MCF 10A (cell line): ENCODE measurements around the gene CCSER2. TPM values are rescaled to one million over a fixed set of nuclear protein-coding genes. Genes with fewer than 3 reads are reported as not detected.
"Not testable (repeated sequence)": the region's sequence is repeated elsewhere in the genome, so short reads cannot be mapped to it uniquely, and the experiment has no call there.

Source experiments
- Bru-seq: library from RNA; stranded (reverse); fragments of 400-500 nt; gene quantifications from one replicate; lab custom pipeline; 2021; lab: Mats Ljungman, UMichigan
- BruChase-seq, 2 experiments: library from RNA; stranded (reverse); fragments of 400-500 nt; gene quantifications; one replicate each; lab custom pipeline; 2021; lab: Mats Ljungman, UMichigan
- BruUV-seq: library from RNA; stranded (reverse); fragments of 400-500 nt; replicated peaks from 2 replicates; lab custom pipeline; 2021; lab: Mats Ljungman, UMichigan
- CTCF ChIA-PET: fragments of 300-600 bp; sonication (Branson Sonifier 250); formaldehyde crosslinking; extraction: SDS; loops from one replicate; lab custom pipeline; 2021; ENCODE audit warnings: antibody characterized with exemption, inconsistent platforms; lab: Yijun Ruan, JAX
- POLR2A ChIA-PET: fragments of 300-600, 350-650 bp; sonication (Branson Sonifier 250); formaldehyde crosslinking; extraction: SDS; loops from one replicate; lab custom pipeline; 2020; ENCODE audit warnings: antibody characterized with exemption, inconsistent platforms; lab: Yijun Ruan, JAX
- DNase-seq: peaks from one replicate; pipeline ENCODE4 v3.0.0-alpha.2; 2018; ENCODE audit not compliant: unreplicated experiment
- H3K27ac Mint-ChIP-seq: one replicate; pipeline ENCODE4 v1.8.0; 2022; ENCODE audit warnings: mild to moderate bottlenecking, low read depth, mixed read lengths; ENCODE audit not compliant: unreplicated experiment
- H3K27me3 Mint-ChIP-seq: one replicate; pipeline ENCODE4 v1.8.0; 2022; ENCODE audit warnings: mixed read lengths; ENCODE audit not compliant: insufficient read depth, unreplicated experiment
- H3K36me3 Mint-ChIP-seq: one replicate; pipeline ENCODE4 v1.8.0; 2022; ENCODE audit warnings: mild to moderate bottlenecking, moderate library complexity, mixed read lengths; ENCODE audit not compliant: insufficient read depth, unreplicated experiment
- H3K4me1 Mint-ChIP-seq: one replicate; pipeline ENCODE4 v1.8.0; 2022; ENCODE audit warnings: mixed read lengths; ENCODE audit not compliant: insufficient read depth, unreplicated experiment
- H3K4me3 Mint-ChIP-seq: one replicate; pipeline ENCODE4 v1.8.0; 2022; ENCODE audit warnings: mild to moderate bottlenecking, moderate library complexity, mixed read lengths; ENCODE audit not compliant: unreplicated experiment
- H3K9me3 Mint-ChIP-seq: one replicate; pipeline ENCODE4 v1.8.0; 2022; ENCODE audit warnings: mixed read lengths; ENCODE audit not compliant: unreplicated experiment
- intact Hi-C: fragments of 100-400 bp; cut with micrococcal nuclease; formaldehyde crosslinking; loops from 2 replicates; pipeline ENCODE4 v1.14.1; 2022
- long read RNA-seq: library from polyadenylated mRNA; stranded (forward); transcript quantifications from one replicate; pipeline ENCODE4 v2.0.0, GENCODE V29; 2022
- total RNA-seq: library from RNA; stranded (reverse); gene quantifications from 2 replicates; pipeline ENCODE4 v1.2.3, GENCODE V29; 2022
- TF ChIP-seq, protein P1 (sequence below): fragments of 200-600 bp; IDR thresholded peaks from one replicate; pipeline ENCODE4 v1.8.0; 2022; ENCODE audit warnings: antibody characterized with exemption, mild to moderate bottlenecking; ENCODE audit not compliant: unreplicated experiment

The CCSER2 gene, protein sequence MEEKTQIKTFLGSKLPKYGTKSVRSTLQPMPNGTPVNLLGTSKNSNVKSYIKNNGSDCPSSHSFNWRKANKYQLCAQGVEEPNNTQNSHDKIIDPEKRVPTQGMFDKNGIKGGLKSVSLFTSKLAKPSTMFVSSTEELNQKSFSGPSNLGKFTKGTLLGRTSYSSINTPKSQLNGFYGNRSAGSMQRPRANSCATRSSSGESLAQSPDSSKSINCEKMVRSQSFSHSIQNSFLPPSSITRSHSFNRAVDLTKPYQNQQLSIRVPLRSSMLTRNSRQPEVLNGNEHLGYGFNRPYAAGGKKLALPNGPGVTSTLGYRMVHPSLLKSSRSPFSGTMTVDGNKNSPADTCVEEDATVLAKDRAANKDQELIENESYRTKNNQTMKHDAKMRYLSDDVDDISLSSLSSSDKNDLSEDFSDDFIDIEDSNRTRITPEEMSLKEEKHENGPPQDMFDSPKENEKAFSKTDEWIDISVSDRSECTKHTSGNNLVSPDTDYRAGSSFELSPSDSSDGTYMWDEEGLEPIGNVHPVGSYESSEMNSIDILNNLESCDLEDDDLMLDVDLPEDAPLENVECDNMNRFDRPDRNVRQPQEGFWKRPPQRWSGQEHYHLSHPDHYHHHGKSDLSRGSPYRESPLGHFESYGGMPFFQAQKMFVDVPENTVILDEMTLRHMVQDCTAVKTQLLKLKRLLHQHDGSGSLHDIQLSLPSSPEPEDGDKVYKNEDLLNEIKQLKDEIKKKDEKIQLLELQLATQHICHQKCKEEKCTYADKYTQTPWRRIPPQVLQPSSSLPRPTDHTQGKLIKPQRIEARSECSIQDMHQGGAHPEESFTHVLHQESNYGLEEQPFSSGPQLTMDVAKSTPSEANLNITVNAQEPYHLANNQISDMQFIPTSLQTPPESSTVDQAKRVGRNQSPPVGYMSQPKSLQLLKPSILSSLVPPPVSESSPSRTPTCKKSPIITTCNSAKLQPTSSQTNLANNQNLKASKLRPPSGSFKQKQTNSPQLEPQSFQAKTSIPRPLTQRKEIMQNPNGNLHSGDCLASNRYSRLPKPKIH
- total RNA-seq, result 62.2 and 70.0 TPM in 2 replicates
- percentile 87 among the genes with signal in this experiment for Bru-seq, nascent RNA
- percentile 83 among the genes with signal in this experiment for BruChase-seq, experiment 1, labeled RNA remaining after a 6-hour chase
- BruChase-seq, experiment 2, labeled RNA remaining after a 2-hour chase, result percentile 81 among the genes with signal in this experiment
- long read RNA-seq, full-length matches to known transcripts, result 55 of 78 reads
- long read RNA-seq, partial matches to known transcripts, result 5 of 78 reads
- long read RNA-seq, other reads (novel, unspliced or antisense), result 18 of 78 reads

DNA sequence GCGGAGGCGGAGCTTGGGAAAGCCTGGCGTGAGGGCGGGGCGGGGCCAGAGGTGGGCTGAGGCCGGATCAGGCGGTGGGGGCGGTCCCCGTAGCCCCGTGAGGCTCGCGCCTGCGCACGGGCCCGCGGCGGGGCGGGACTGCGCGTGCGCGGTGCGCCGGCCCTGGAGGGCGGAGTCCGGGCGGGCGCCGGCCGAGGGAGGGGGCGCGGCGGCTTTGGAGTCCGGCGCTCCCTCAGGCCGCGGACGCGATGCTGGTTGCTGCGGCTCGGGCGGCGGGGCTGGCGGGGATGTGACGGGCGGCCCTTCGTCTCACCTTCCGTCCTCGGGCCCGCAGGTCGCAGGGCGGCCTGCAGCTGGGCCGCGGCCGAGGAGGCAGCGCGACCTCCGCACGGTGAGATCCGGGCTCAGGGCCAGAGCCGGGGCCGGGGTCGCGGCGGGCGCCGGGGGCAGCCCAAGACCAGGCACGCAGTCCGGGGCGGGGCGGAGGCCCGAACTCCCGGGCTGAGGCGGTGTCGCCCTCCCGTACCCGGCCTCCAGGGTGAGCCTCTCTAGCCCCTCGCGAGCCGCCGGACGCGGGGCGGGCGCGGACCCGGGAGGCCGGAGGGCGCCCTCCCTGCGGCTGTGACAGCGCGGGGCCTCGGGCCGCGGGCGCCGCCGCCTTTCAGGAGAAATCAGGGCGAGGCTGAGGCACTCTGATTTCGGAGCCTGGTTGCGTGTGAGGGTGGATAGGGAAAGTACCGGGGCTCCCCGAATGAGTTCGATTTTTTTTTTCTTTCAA lies at the start of gene CCSER2:
CCSER2 (plus strand) TSS at position 172 of the 778 bp plus-strand sequence. CDS start 42,464 bp downstream, outside the sequence.
- no peaks in the 10 kb centered on the region for H3K27me3 Mint-ChIP-seq
- ChIA-PET POLR2A (interaction anchor here (0.8 to 2.0 kb wide), 9 partner anchors 10 to 223 kb away, joined by 3 to 6 read pairs (median 3); no protein-coding TSS in a partner anchor), CTCF (interaction anchor here (0.6 to 2.0 kb wide), 9 partner anchors 10 to 211 kb away, joined by 3 to 6 read pairs (median 3); no protein-coding TSS in a partner anchor)
- no peaks in the 10 kb centered on the region for H3K36me3 Mint-ChIP-seq
- peak within 1 kb of the TSS; percentile 86 for H3K4me3 Mint-ChIP-seq
- no peaks in the 10 kb centered on the region for H3K9me3 Mint-ChIP-seq
- intact Hi-C loops, result loop anchor here (5.0 kb wide), 1 partner anchor 61 kb away; no protein-coding TSS in a partner anchor
- no TSS peak for BruUV-seq
- DNase-seq, result peak; percentile 94
- TF ChIP-seq, protein P1, sequence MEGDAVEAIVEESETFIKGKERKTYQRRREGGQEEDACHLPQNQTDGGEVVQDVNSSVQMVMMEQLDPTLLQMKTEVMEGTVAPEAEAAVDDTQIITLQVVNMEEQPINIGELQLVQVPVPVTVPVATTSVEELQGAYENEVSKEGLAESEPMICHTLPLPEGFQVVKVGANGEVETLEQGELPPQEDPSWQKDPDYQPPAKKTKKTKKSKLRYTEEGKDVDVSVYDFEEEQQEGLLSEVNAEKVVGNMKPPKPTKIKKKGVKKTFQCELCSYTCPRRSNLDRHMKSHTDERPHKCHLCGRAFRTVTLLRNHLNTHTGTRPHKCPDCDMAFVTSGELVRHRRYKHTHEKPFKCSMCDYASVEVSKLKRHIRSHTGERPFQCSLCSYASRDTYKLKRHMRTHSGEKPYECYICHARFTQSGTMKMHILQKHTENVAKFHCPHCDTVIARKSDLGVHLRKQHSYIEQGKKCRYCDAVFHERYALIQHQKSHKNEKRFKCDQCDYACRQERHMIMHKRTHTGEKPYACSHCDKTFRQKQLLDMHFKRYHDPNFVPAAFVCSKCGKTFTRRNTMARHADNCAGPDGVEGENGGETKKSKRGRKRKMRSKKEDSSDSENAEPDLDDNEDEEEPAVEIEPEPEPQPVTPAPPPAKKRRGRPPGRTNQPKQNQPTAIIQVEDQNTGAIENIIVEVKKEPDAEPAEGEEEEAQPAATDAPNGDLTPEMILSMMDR, result no peak
- H3K4me1 Mint-ChIP-seq, result peaks cover 21% of the 10 kb centered on the region
- peak within 1 kb of the TSS; percentile 93 for H3K27ac Mint-ChIP-seq

DNA sequence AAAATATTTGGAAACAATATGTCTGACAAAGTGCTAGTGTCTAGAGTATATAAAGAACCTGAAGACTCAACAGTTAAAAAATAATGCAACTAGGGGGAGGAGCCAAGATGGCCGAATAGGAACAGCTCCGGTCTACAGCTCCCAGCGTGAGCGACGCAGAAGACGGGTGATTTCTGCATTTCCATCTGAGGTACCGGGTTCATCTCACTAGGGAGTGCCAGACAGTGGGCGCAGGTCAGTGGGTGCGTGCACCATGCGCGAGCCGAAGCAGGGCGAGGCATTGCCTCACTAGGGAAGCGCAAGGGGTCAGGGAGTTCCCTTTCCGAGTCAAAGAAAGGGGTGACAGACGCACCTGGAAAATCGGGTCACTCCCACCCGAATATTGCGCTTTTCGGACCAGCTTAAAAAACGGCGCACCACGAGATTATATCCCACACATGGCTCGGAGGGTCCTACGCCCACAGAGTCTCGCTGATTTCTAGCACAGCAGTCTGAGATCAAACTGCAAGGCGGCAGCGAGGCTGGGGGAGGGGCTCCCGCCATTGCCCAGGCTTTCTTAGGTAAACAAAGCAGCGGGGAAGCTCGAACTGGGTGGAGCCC lies 48.4 kb upstream of the CCSER2 start:
- POLR2A ChIA-PET, result not testable (repeated sequence)
- CTCF ChIA-PET, result interaction anchor here (1.1 kb wide), 1 partner anchor 16 kb away, joined by 3 read pairs; no protein-coding TSS in a partner anchor

DNA sequence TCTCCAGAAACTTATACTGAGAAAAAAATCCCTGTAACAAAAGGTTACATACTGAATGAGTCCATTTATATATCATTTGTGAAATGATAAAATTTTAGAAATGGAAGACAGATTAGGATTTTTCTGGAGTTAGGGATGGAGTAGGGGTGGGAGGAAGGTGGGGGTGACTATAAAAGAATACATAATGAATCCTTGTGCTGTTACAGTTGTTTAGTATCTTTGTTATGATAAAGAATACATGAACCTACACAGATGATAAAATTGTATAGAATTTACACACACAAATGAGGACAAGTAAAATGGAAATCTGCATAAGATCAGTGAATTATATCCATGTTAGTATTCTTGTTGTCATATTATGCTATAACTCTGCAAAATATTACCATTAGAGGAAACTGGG lies 41.7 kb upstream of the CCSER2 start:
- Mint-ChIP-seq H3K9me3 (no peaks in the 10 kb centered on the region), H3K36me3 (no peaks in the 10 kb centered on the region)

More for the DNA sequence above, 48.4 kb upstream of the CCSER2 start:
- DNase-seq, H3K27ac Mint-ChIP-seq, BruUV-seq, H3K36me3 Mint-ChIP-seq, H3K4me3 Mint-ChIP-seq, intact Hi-C loops, H3K4me1 Mint-ChIP-seq, H3K9me3 Mint-ChIP-seq: not testable (repeated sequence)
- H3K27me3 Mint-ChIP-seq, result peaks cover 32% of the 10 kb centered on the region

More for the DNA sequence above, 41.7 kb upstream of the CCSER2 start:
- Mint-ChIP-seq H3K4me3 (no peak overlapping the region), H3K27ac (no peak overlapping the region), H3K4me1 (no peaks in the 10 kb centered on the region), H3K27me3 (peaks cover 34% of the 10 kb centered on the region)
- CTCF ChIA-PET, result interaction anchor here (0.7 kb wide), 1 partner anchor 66 kb away, joined by 3 read pairs; no protein-coding TSS in a partner anchor
- BruUV-seq, result no TSS peak
- intact Hi-C loops, result no loop called here
- TF ChIP-seq, protein P1, result no peak
- no peak for DNase-seq
- POLR2A ChIA-PET, result no interaction called here
